Neural cell (in vitro differentiated cells): Measurements from ENCODE around the gene GHRL.

Source experiments
- POLR2AphosphoS5 ChIP-seq: IDR thresholded peaks from 2 replicates; pipeline ENCODE4 v1.6.1; 2012
- TF ChIP-seq, protein P1 (sequence below): fragments of 450-650 bp; IDR thresholded peaks from 2 replicates; pipeline ENCODE4 v1.5.1; 2014; ENCODE audit warnings: antibody characterized with exemption, mild to moderate bottlenecking, moderate library complexity; ENCODE audit not compliant: poor library complexity, severe bottlenecking

DNA sequence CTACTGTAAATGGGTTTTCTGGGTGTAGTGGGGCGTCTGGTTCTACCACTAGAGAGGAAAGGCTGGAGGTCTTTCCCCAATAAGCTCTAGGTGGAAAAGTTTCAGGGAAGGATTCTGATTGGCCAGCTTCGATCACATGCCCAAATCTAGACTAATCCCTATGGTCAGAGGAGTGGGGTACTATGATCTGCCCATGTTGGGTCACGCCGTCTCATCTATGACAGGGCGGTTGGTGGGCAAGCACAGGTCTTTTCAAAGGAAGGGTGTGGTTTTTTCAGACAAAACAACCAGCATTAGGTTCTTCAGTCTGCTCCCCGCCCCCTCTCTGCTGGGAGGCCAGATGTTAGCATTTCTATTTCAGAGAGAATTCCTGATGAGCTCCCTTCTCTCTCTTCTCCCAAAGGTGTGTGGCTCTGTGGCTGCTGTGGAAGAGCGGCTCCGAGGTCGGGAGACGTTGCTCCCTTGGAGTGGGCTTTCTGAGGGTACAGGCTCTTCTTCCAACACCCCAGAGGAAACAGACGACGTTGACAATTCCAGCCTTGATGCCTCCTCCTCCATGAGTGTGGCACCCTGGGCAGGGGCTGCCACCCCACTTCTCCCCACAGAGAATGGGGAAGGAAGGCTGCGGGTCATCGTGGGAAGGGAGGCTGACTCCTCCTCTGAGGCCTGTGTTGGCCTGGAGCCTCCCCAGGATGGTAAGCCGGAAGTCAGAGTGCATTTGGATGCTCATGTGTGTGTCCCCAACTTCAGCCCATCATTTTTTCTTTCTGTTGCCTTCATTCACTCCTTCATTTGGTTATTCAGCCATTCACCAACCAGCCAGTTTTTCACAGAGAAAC is 54.2 kb downstream of the GHRL start:
- TF ChIP-seq, protein P1, sequence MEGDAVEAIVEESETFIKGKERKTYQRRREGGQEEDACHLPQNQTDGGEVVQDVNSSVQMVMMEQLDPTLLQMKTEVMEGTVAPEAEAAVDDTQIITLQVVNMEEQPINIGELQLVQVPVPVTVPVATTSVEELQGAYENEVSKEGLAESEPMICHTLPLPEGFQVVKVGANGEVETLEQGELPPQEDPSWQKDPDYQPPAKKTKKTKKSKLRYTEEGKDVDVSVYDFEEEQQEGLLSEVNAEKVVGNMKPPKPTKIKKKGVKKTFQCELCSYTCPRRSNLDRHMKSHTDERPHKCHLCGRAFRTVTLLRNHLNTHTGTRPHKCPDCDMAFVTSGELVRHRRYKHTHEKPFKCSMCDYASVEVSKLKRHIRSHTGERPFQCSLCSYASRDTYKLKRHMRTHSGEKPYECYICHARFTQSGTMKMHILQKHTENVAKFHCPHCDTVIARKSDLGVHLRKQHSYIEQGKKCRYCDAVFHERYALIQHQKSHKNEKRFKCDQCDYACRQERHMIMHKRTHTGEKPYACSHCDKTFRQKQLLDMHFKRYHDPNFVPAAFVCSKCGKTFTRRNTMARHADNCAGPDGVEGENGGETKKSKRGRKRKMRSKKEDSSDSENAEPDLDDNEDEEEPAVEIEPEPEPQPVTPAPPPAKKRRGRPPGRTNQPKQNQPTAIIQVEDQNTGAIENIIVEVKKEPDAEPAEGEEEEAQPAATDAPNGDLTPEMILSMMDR: no peak
- no peak for TF ChIP-seq POLR2AphosphoS5
